ENCODE data around the gene ZNF451. TPM values are rescaled to one million over a fixed set of nuclear protein-coding genes. Genes with fewer than 3 reads are reported as not detected.

Gene ZNF451
- total RNA-seq, 1 donor from 2014 or later, result 56.9 TPM

GRCh38 chr6:57193177-57193576, 103.2 kb downstream of the ZNF451 start:
- Histone ChIP-seq H3K27ac (ENCODE audit: low read depth, low read length) (no peak overlapping the region), H3K9me3 (ENCODE audit: control insufficient read depth in 3 of 3, low read length in 3 of 3) (no peaks in the 10 kb centered on the region), H3K4me3 (ENCODE audit: low read length in 3 of 3) (no peak overlapping the region), H3K9ac (ENCODE audit: low read depth in 1 of 3, low read length in 3 of 3) (no peak overlapping the region), H3K27me3 (ENCODE audit: control insufficient read depth in 3 of 3, insufficient read depth in 3 of 3, low read length in 3 of 3) (no peaks in the 10 kb centered on the region), H3K4me1 (ENCODE audit: control insufficient read depth in 3 of 3, insufficient read depth in 3 of 3, low read length in 3 of 3) (no peaks in the 10 kb centered on the region), H3K36me3 (ENCODE audit: control insufficient read depth in 3 of 3, insufficient read depth in 3 of 3, low read length in 3 of 3) (peaks cover 0 to 3% (median 2%) of the 10 kb centered on the region in 3 donors)

- Histone ChIP-seq H3K9ac (ENCODE audit: low read depth in 1 of 3, low read length in 3 of 3) (no peak overlapping the region), H3K9me3 (ENCODE audit: control insufficient read depth in 3 of 3, low read length in 3 of 3) (no peaks in the 10 kb centered on the region), H3K4me1 (ENCODE audit: control insufficient read depth in 3 of 3, insufficient read depth in 3 of 3, low read length in 3 of 3) (no peaks in the 10 kb centered on the region), H3K27ac (ENCODE audit: low read depth, low read length) (no peak overlapping the region), H3K4me3 (ENCODE audit: low read length in 3 of 3) (no peak overlapping the region), H3K36me3 (ENCODE audit: control insufficient read depth in 3 of 3, insufficient read depth in 3 of 3, low read length in 3 of 3) (peaks cover 0 to 3% (median 0%) of the 10 kb centered on the region in 3 donors), H3K27me3 (ENCODE audit: control insufficient read depth in 3 of 3, insufficient read depth in 3 of 3, low read length in 3 of 3) (no peaks in the 10 kb centered on the region)
Observed at GRCh38 chr6:57195457-57195856, 105.5 kb downstream of the ZNF451 start.

GRCh38 chr6:57198926-57199636, 109.1 kb downstream of the ZNF451 start:
- no peaks in the 10 kb centered on the region for H3K36me3 ChIP-seq (ENCODE audit: control insufficient read depth in 3 of 3, insufficient read depth in 3 of 3, low read length in 3 of 3)
- H3K9me3 ChIP-seq (ENCODE audit: control insufficient read depth in 3 of 3, low read length in 3 of 3), result no peaks in the 10 kb centered on the region
- H3K4me1 ChIP-seq (ENCODE audit: control insufficient read depth in 3 of 3, insufficient read depth in 3 of 3, low read length in 3 of 3), result no peaks in the 10 kb centered on the region
- no peaks in the 10 kb centered on the region for H3K27me3 ChIP-seq (ENCODE audit: control insufficient read depth in 3 of 3, insufficient read depth in 3 of 3, low read length in 3 of 3)
- H3K27ac ChIP-seq (ENCODE audit: low read depth, low read length), result no peak overlapping the region
- H3K4me3 ChIP-seq (ENCODE audit: low read length in 3 of 3), result no peak overlapping the region
- H3K9ac ChIP-seq (ENCODE audit: low read depth in 1 of 3, low read length in 3 of 3), result no peak overlapping the region

- no peaks in the 10 kb centered on the region for H3K4me1 ChIP-seq (ENCODE audit: control insufficient read depth in 3 of 3, insufficient read depth in 3 of 3, low read length in 3 of 3)
- no peak overlapping the region for H3K27ac ChIP-seq (ENCODE audit: low read depth, low read length)
Observed at GRCh38 chr6:57201718-57202117, 111.7 kb downstream of the ZNF451 start.

GRCh38 chr6:57205550-57206328, 115.8 kb downstream of the ZNF451 start:
- no peaks in the 10 kb centered on the region for H3K9me3 ChIP-seq (ENCODE audit: control insufficient read depth in 3 of 3, low read length in 3 of 3)
- H3K36me3 ChIP-seq (ENCODE audit: control insufficient read depth in 3 of 3, insufficient read depth in 3 of 3, low read length in 3 of 3), result no peaks in the 10 kb centered on the region
- H3K27ac ChIP-seq (ENCODE audit: low read depth, low read length), result no peak overlapping the region
- H3K4me1 ChIP-seq (ENCODE audit: control insufficient read depth in 3 of 3, insufficient read depth in 3 of 3, low read length in 3 of 3), result no peaks in the 10 kb centered on the region
- H3K27me3 ChIP-seq (ENCODE audit: control insufficient read depth in 3 of 3, insufficient read depth in 3 of 3, low read length in 3 of 3), result no peaks in the 10 kb centered on the region
- H3K9ac ChIP-seq (ENCODE audit: low read depth in 1 of 3, low read length in 3 of 3), result no peak overlapping the region
- H3K4me3 ChIP-seq (ENCODE audit: low read length in 3 of 3), result no peak overlapping the region

More at GRCh38 chr6:57201718-57202117, 111.7 kb downstream of the ZNF451 start:
- Histone ChIP-seq H3K9ac (ENCODE audit: low read depth in 1 of 3, low read length in 3 of 3) (no peak overlapping the region), H3K9me3 (ENCODE audit: control insufficient read depth in 3 of 3, low read length in 3 of 3) (no peaks in the 10 kb centered on the region), H3K36me3 (ENCODE audit: control insufficient read depth in 3 of 3, insufficient read depth in 3 of 3, low read length in 3 of 3) (no peaks in the 10 kb centered on the region), H3K27me3 (ENCODE audit: control insufficient read depth in 3 of 3, insufficient read depth in 3 of 3, low read length in 3 of 3) (no peaks in the 10 kb centered on the region), H3K4me3 (ENCODE audit: low read length in 3 of 3) (no peak overlapping the region)

GRCh38 chr6:57207141-57207540, 117.2 kb downstream of the ZNF451 start:
- H3K36me3 ChIP-seq (ENCODE audit: control insufficient read depth in 3 of 3, insufficient read depth in 3 of 3, low read length in 3 of 3), result no peaks in the 10 kb centered on the region
- no peak overlapping the region for H3K27ac ChIP-seq (ENCODE audit: low read depth, low read length)
- no peaks in the 10 kb centered on the region for H3K9me3 ChIP-seq (ENCODE audit: control insufficient read depth in 3 of 3, low read length in 3 of 3)
- no peak overlapping the region for H3K4me3 ChIP-seq (ENCODE audit: low read length in 3 of 3)
- no peak overlapping the region for H3K9ac ChIP-seq (ENCODE audit: low read depth in 1 of 3, low read length in 3 of 3)
- no peaks in the 10 kb centered on the region for H3K27me3 ChIP-seq (ENCODE audit: control insufficient read depth in 3 of 3, insufficient read depth in 3 of 3, low read length in 3 of 3)
- no peaks in the 10 kb centered on the region for H3K4me1 ChIP-seq (ENCODE audit: control insufficient read depth in 3 of 3, insufficient read depth in 3 of 3, low read length in 3 of 3)

- H3K27ac ChIP-seq (ENCODE audit: low read depth, low read length), result no peak overlapping the region
- H3K4me1 ChIP-seq (ENCODE audit: control insufficient read depth in 3 of 3, insufficient read depth in 3 of 3, low read length in 3 of 3), result no peaks in the 10 kb centered on the region
- H3K9me3 ChIP-seq (ENCODE audit: control insufficient read depth in 3 of 3, low read length in 3 of 3), result no peaks in the 10 kb centered on the region
- no peak overlapping the region for H3K4me3 ChIP-seq (ENCODE audit: low read length in 3 of 3)
- no peaks in the 10 kb centered on the region for H3K27me3 ChIP-seq (ENCODE audit: control insufficient read depth in 3 of 3, insufficient read depth in 3 of 3, low read length in 3 of 3)
- H3K36me3 ChIP-seq (ENCODE audit: control insufficient read depth in 3 of 3, insufficient read depth in 3 of 3, low read length in 3 of 3), result no peaks in the 10 kb centered on the region
- no peak overlapping the region for H3K9ac ChIP-seq (ENCODE audit: low read depth in 1 of 3, low read length in 3 of 3)
Observed at GRCh38 chr6:57207872-57208271, 117.9 kb downstream of the ZNF451 start.

- Histone ChIP-seq H3K36me3 (ENCODE audit: control insufficient read depth in 3 of 3, insufficient read depth in 3 of 3, low read length in 3 of 3) (no peaks in the 10 kb centered on the region), H3K4me3 (ENCODE audit: low read length in 3 of 3) (no peak overlapping the region), H3K9me3 (ENCODE audit: control insufficient read depth in 3 of 3, low read length in 3 of 3) (no peaks in the 10 kb centered on the region), H3K27me3 (ENCODE audit: control insufficient read depth in 3 of 3, insufficient read depth in 3 of 3, low read length in 3 of 3) (no peaks in the 10 kb centered on the region), H3K4me1 (ENCODE audit: control insufficient read depth in 3 of 3, insufficient read depth in 3 of 3, low read length in 3 of 3) (no peaks in the 10 kb centered on the region), H3K9ac (ENCODE audit: low read depth in 1 of 3, low read length in 3 of 3) (no peak overlapping the region), H3K27ac (ENCODE audit: low read depth, low read length) (no peak overlapping the region)
Observed at GRCh38 chr6:57209030-57209429, 119.0 kb downstream of the ZNF451 start.

- no peaks in the 10 kb centered on the region for H3K4me1 ChIP-seq (ENCODE audit: control insufficient read depth in 3 of 3, insufficient read depth in 3 of 3, low read length in 3 of 3)
- no peak overlapping the region for H3K4me3 ChIP-seq (ENCODE audit: low read length in 3 of 3)
- no peaks in the 10 kb centered on the region for H3K27me3 ChIP-seq (ENCODE audit: control insufficient read depth in 3 of 3, insufficient read depth in 3 of 3, low read length in 3 of 3)
- no peak overlapping the region for H3K27ac ChIP-seq (ENCODE audit: low read depth, low read length)
- no peaks in the 10 kb centered on the region for H3K9me3 ChIP-seq (ENCODE audit: control insufficient read depth in 3 of 3, low read length in 3 of 3)
- H3K36me3 ChIP-seq (ENCODE audit: control insufficient read depth in 3 of 3, insufficient read depth in 3 of 3, low read length in 3 of 3), result no peaks in the 10 kb centered on the region
- no peak overlapping the region for H3K9ac ChIP-seq (ENCODE audit: low read depth in 1 of 3, low read length in 3 of 3)
Observed at GRCh38 chr6:57210060-57210459, 120.1 kb downstream of the ZNF451 start.

- H3K9me3 ChIP-seq (ENCODE audit: control insufficient read depth in 3 of 3, low read length in 3 of 3), result no peaks in the 10 kb centered on the region
- no peaks in the 10 kb centered on the region for H3K36me3 ChIP-seq (ENCODE audit: control insufficient read depth in 3 of 3, insufficient read depth in 3 of 3, low read length in 3 of 3)
- H3K4me3 ChIP-seq (ENCODE audit: low read length in 3 of 3), result no peak overlapping the region
- no peaks in the 10 kb centered on the region for H3K27me3 ChIP-seq (ENCODE audit: control insufficient read depth in 3 of 3, insufficient read depth in 3 of 3, low read length in 3 of 3)
- no peak overlapping the region for H3K9ac ChIP-seq (ENCODE audit: low read depth in 1 of 3, low read length in 3 of 3)
- no peak overlapping the region for H3K27ac ChIP-seq (ENCODE audit: low read depth, low read length)
- peaks cover 0 to 3% (median 0%) of the 10 kb centered on the region in 3 donors for H3K4me1 ChIP-seq (ENCODE audit: control insufficient read depth in 3 of 3, insufficient read depth in 3 of 3, low read length in 3 of 3)
Observed at GRCh38 chr6:57215260-57215659, 125.3 kb downstream of the ZNF451 start.

Data from skeletal muscle tissue (tissue), 4 donors.